HuH-7.5 (cell line): ENCODE data around the gene STAT4.

ENCODE experiments used
- DNase-seq: peaks from one replicate; pipeline ENCODE4 v3.0.0; 2011; ENCODE audit warnings: low spot score

STAT4 gene

GRCh38 chr2:191043438-191043837 lies 107.4 kb downstream of the STAT4 start:
- DNase-seq = no peak

- peak; percentile 22 for DNase-seq
Measured at GRCh38 chr2:191041418-191042161, 109.2 kb downstream of the STAT4 start.

GRCh38 chr2:191039616-191040015 lies 111.2 kb downstream of the STAT4 start:
- DNase-seq = no peak

- DNase-seq = no peak
Measured at GRCh38 chr2:191038741-191039140, 112.1 kb downstream of the STAT4 start.

GRCh38 chr2:191038241-191038725 lies 112.5 kb downstream of the STAT4 start:
- no peak for DNase-seq

- no peak for DNase-seq
Measured at GRCh38 chr2:191037351-191037750, 113.4 kb downstream of the STAT4 start.

- DNase-seq = no peak
Measured at GRCh38 chr2:191036363-191036762, 114.4 kb downstream of the STAT4 start.

GRCh38 chr2:191032588-191033429 lies 118.0 kb downstream of the STAT4 start:
- no peak for DNase-seq

- no peak for DNase-seq
Measured at GRCh38 chr2:191031256-191031655, 119.5 kb downstream of the STAT4 start.

GRCh38 chr2:191030521-191031154 lies 120.2 kb downstream of the STAT4 start:
- no peak for DNase-seq

GRCh38 chr2:191029280-191029950 lies 121.4 kb downstream of the STAT4 start:
- no peak for DNase-seq

GRCh38 chr2:191026377-191026776 lies 124.4 kb downstream of the STAT4 start:
- no peak for DNase-seq

- no peak for DNase-seq
Measured at GRCh38 chr2:191025135-191025534, 125.7 kb downstream of the STAT4 start.

GRCh38 chr2:191023235-191023679 lies 127.5 kb downstream of the STAT4 start:
- DNase-seq = no peak

GRCh38 chr2:191020742-191021381 lies 129.9 kb downstream of the STAT4 start:
- no peak for DNase-seq

- peak; percentile 90 for DNase-seq
Measured at GRCh38 chr2:191020221-191020741, 130.5 kb downstream of the STAT4 start.

GRCh38 chr2:191019376-191019775 lies 131.4 kb downstream of the STAT4 start:
- no peak for DNase-seq

GRCh38 chr2:191018643-191019119 lies 132.1 kb downstream of the STAT4 start:
- DNase-seq = no peak

GRCh38 chr2:191018048-191018447 lies 132.7 kb downstream of the STAT4 start:
- DNase-seq = no peak

GRCh38 chr2:191015831-191016230 lies 135.0 kb downstream of the STAT4 start:
- DNase-seq = no peak

- no peak for DNase-seq
Measured at GRCh38 chr2:191015239-191015638, 135.6 kb downstream of the STAT4 start.
